GM23338 (cell line): ENCODE data around the gene MYO1E. TPM values are rescaled to one million over a fixed set of nuclear protein-coding genes. Genes with fewer than 3 reads are reported as not detected.
"Not testable (repeated sequence)": the region's sequence is repeated elsewhere in the genome, so short reads cannot be mapped to it uniquely, and the experiment has no call there.

Experiments used
- ATAC-seq: fragments of 200-7000 bp; cut with Tn5 transposase; 3 replicates; pipeline ENCODE4 v1.9.1; 2020
- DNase-seq: peaks from one replicate; pipeline ENCODE4 v3.0.0-alpha.2; 2015; ENCODE audit warnings: low spot score
- H2AFZ ChIP-seq: fragments of 200-600 bp; sonication (generic); 2 replicates; pipeline ENCODE4 v1.8.0; 2016; ENCODE audit warnings: antibody characterized with exemption, mild to moderate bottlenecking, moderate library complexity
- H3F3A ChIP-seq: fragments of 200-600 bp; sonication (generic); replicated peaks from 2 replicates; pipeline ENCODE4 v1.8.0; 2017; ENCODE audit warnings: antibody characterized with exemption, mixed run types, low read depth
- H3K27ac ChIP-seq: fragments of 200-600 bp; sonication (generic); 2 replicates; pipeline ENCODE4 v1.6.1; 2016; ENCODE audit warnings: low read depth
- H3K27me3 ChIP-seq: fragments of 200-600 bp; sonication (generic); 2 replicates; pipeline ENCODE4 v1.8.0; 2016; ENCODE audit warnings: mild to moderate bottlenecking, mixed run types, moderate library complexity; ENCODE audit not compliant: insufficient read depth
- H3K36me3 ChIP-seq: fragments of 200-600 bp; sonication (generic); 2 replicates; pipeline ENCODE4 v1.8.0; 2016; ENCODE audit warnings: mild to moderate bottlenecking; ENCODE audit not compliant: insufficient read depth
- H3K4me1 ChIP-seq: fragments of 200-600 bp; sonication (generic); 2 replicates; pipeline ENCODE4 v1.8.0; 2016; ENCODE audit warnings: mild to moderate bottlenecking, moderate library complexity; ENCODE audit not compliant: insufficient read depth
- H3K4me2 ChIP-seq: fragments of 200-600 bp; sonication (generic); 2 replicates; pipeline ENCODE4 v1.7.1; 2017; ENCODE audit warnings: mixed run types
- H3K4me3 ChIP-seq: fragments of 200-600 bp; sonication (generic); 2 replicates; pipeline ENCODE4 v1.6.1; 2016; ENCODE audit warnings: mixed run types
- H3K79me2 ChIP-seq: fragments of 200-600 bp; sonication (generic); replicated peaks from 2 replicates; pipeline ENCODE4 v1.8.0; 2017; ENCODE audit warnings: mild to moderate bottlenecking; ENCODE audit not compliant: insufficient read depth
- H3K9me2 ChIP-seq: fragments of 200-600 bp; sonication (generic); 2 replicates; pipeline ENCODE4 v1.8.0; 2017; ENCODE audit not compliant: insufficient read depth
- H4K20me1 ChIP-seq: fragments of 200-600 bp; sonication (generic); replicated peaks from 2 replicates; pipeline ENCODE4 v1.8.0; 2017; ENCODE audit warnings: mild to moderate bottlenecking; ENCODE audit not compliant: insufficient read depth
- H3K27ac Mint-ChIP-seq: 2 replicates; pipeline ENCODE4 v1.8.0; 2020; ENCODE audit warnings: inconsistent platforms, mild to moderate bottlenecking, moderate library complexity, mixed read lengths
- H3K27me3 Mint-ChIP-seq: 3 replicates; pipeline ENCODE4 v1.8.0; 2022; ENCODE audit warnings: low read depth, mild to moderate bottlenecking, moderate library complexity, mixed read lengths, inconsistent platforms; ENCODE audit not compliant: insufficient read depth, poor library complexity
- H3K36me3 Mint-ChIP-seq: 3 replicates; pipeline ENCODE4 v1.8.0; 2021; ENCODE audit warnings: low read depth, mild to moderate bottlenecking, inconsistent platforms, moderate library complexity, mixed read lengths
- H3K4me1 Mint-ChIP-seq: 3 replicates; pipeline ENCODE4 v1.8.0; 2020; ENCODE audit warnings: mild to moderate bottlenecking, inconsistent platforms, mixed read lengths
- H3K4me3 Mint-ChIP-seq: 3 replicates; pipeline ENCODE4 v1.8.0; 2021; ENCODE audit warnings: moderate library complexity, mild to moderate bottlenecking, inconsistent platforms, mixed read lengths
- H3K9me3 Mint-ChIP-seq: 3 replicates; pipeline ENCODE4 v1.8.0; 2020; ENCODE audit warnings: moderate library complexity, mild to moderate bottlenecking, inconsistent platforms, mixed read lengths
- CTCF ChIP-seq, 2 experiments: fragments of 200-600 bp in 1 of 2; sonication (generic) in 1 of 2; conservative IDR thresholded peaks; 2 replicates each; pipeline versions ENCODE4 v1.5.1 to v1.6.1; 2016 to 2017; ENCODE audit warnings: antibody characterized with exemption in 2 of 2, low read depth in 2 of 2, mild to moderate bottlenecking in 2 of 2, moderate library complexity in 1 of 2
- ETS1 ChIP-seq: IDR thresholded peaks from 2 replicates; pipeline ENCODE4 v1.6.1; 2016; ENCODE audit warnings: antibody characterized with exemption
- EZH2 ChIP-seq: fragments of 200-600 bp; sonication (generic); IDR thresholded peaks from one replicate; pipeline ENCODE4 v1.8.0; 2017; ENCODE audit warnings: antibody characterized with exemption, mild to moderate bottlenecking, low read depth; ENCODE audit not compliant: unreplicated experiment
- EZH2phosphoT487 ChIP-seq: fragments of 200-600 bp; sonication (generic); IDR thresholded peaks from one replicate; pipeline ENCODE4 v1.8.1; 2018; ENCODE audit warnings: antibody characterized with exemption; ENCODE audit not compliant: unreplicated experiment
- JUNB ChIP-seq: IDR thresholded peaks from one replicate; pipeline ENCODE4 v1.6.1; 2016; ENCODE audit warnings: antibody characterized with exemption; ENCODE audit not compliant: unreplicated experiment
- POLR2AphosphoS5 ChIP-seq: IDR thresholded peaks from 2 replicates; pipeline ENCODE4 v1.6.1; 2016; ENCODE audit warnings: antibody characterized with exemption, low read depth
- polyA plus RNA-seq: library from polyadenylated mRNA; unstranded; fragments of >200 nt; fragmentation: Nextera tagmentation; extraction: Ambion mirVana; gene quantifications from 2 replicates; pipeline ENCODE4 v1.2.1, GENCODE V29; 2016
- total RNA-seq: library from RNA; depleted of rRNA; stranded (reverse); fragments of >200 nt; shearing (Covaris generic); gene quantifications from 2 replicates; pipeline ENCODE4 v1.2.3, GENCODE V29; 2014
- TF ChIP-seq, protein P1 (sequence below): IDR thresholded peaks from one replicate; pipeline ENCODE4 v1.6.1; 2018; ENCODE audit warnings: antibody characterized with exemption; ENCODE audit not compliant: unreplicated experiment

MYO1E gene
- total and polyA plus RNA-seq, 2 experiments from 2014 or later: 68.3 to 131 TPM

DNA sequence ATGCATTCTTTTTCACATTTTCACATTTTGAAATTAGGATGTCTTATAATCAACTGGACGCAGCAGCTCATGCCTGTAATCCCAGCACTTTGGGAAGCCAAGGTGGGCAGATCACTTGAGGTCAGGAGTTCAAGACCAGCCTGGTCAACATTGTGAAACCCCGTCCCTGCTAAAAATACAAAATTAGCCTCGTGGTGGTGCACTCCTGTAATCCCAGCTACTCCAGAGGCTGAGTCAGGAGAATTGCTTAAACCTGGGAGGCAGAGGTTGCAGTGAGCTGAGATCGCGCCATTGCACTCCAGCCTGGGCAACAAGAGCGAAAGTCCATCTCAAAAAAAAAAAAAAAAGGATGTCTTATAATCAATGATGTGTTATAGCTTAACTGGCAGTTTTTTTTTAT, 92.4 kb downstream of the MYO1E start:
- H3K36me3 Mint-ChIP-seq, DNase-seq, H2AFZ ChIP-seq, ATAC-seq, H4K20me1 ChIP-seq, H3K4me2 ChIP-seq, H3K36me3 ChIP-seq, H3K27ac ChIP-seq, H3K4me3 ChIP-seq, H3K27ac Mint-ChIP-seq, H3K4me3 Mint-ChIP-seq, H3F3A ChIP-seq, H3K27me3 ChIP-seq, H3K9me2 ChIP-seq, H3K9me3 Mint-ChIP-seq: not testable (repeated sequence)
- H3K4me1 Mint-ChIP-seq: peaks cover 16% of the 10 kb centered on the region; the same call in 2 of the 3 replicates
- 0 out of 4 replicates have a peak, but pooled peaks of 1 of the 2 experiments have one; percentile 9 for TF ChIP-seq CTCF (conservative IDR thresholded peaks at IDR 0.05; ENCODE audit: low read depth in 2 of 2)
- Histone ChIP-seq H3K79me2 (peaks cover 61% of the 10 kb centered on the region), H3K4me1 (peaks cover 16% of the 10 kb centered on the region)
- peaks cover 12% of the 10 kb centered on the region for H3K27me3 Mint-ChIP-seq

DNA sequence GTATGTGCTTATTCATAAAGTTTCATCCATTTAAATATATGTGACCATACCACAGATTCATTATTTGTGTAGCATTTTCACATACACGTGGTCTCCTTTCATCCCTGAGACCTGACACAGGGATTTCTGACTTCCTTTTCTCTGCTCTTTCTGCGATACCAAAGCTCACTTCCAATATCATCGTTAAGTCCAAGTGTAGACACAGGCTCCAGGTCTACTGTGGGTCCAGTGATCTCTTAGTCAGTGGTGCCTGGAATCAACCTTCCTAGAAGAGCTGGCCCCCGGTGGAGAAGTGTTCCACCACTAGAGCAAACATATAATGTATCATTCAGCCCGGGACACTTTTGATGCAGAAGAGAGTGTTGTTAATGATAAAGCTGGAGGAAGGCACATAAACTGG, 93.6 kb downstream of the MYO1E start:
- DNase-seq (no peak), ATAC-seq (no peak)
- Histone ChIP-seq H3K9me2 (no peaks in the 10 kb centered on the region), H3K4me3 (no peak overlapping the region), H3K36me3 (no peaks in the 10 kb centered on the region), H3K4me2 (no peak overlapping the region), H3K27ac (no peak overlapping the region), H2AFZ (no peak overlapping the region), H3K4me1 (peaks cover 15% of the 10 kb centered on the region), H3F3A (0 out of 2 replicates have a peak, but pooled peaks cover 3% of the 10 kb centered on the region), H3K79me2 (peaks cover 63% of the 10 kb centered on the region), H4K20me1 (peaks cover 6% of the 10 kb centered on the region), H3K27me3 (no peaks in the 10 kb centered on the region)
- Mint-ChIP-seq H3K4me3 (no peak overlapping the region), H3K27ac (no peak overlapping the region; the same call in 1 of the 2 replicates), H3K27me3 (peaks cover 12% of the 10 kb centered on the region), H3K9me3 (no peaks in the 10 kb centered on the region), H3K4me1 (peaks cover 15% of the 10 kb centered on the region; the same call in 2 of the 3 replicates), H3K36me3 (no peaks in the 10 kb centered on the region)
- TF ChIP-seq POLR2AphosphoS5: no peak
- TF ChIP-seq CTCF (conservative IDR thresholded peaks at IDR 0.05; ENCODE audit: low read depth in 2 of 2): no peak
- no peak for TF ChIP-seq ETS1
- no peak for TF ChIP-seq EZH2
- TF ChIP-seq, protein P1, sequence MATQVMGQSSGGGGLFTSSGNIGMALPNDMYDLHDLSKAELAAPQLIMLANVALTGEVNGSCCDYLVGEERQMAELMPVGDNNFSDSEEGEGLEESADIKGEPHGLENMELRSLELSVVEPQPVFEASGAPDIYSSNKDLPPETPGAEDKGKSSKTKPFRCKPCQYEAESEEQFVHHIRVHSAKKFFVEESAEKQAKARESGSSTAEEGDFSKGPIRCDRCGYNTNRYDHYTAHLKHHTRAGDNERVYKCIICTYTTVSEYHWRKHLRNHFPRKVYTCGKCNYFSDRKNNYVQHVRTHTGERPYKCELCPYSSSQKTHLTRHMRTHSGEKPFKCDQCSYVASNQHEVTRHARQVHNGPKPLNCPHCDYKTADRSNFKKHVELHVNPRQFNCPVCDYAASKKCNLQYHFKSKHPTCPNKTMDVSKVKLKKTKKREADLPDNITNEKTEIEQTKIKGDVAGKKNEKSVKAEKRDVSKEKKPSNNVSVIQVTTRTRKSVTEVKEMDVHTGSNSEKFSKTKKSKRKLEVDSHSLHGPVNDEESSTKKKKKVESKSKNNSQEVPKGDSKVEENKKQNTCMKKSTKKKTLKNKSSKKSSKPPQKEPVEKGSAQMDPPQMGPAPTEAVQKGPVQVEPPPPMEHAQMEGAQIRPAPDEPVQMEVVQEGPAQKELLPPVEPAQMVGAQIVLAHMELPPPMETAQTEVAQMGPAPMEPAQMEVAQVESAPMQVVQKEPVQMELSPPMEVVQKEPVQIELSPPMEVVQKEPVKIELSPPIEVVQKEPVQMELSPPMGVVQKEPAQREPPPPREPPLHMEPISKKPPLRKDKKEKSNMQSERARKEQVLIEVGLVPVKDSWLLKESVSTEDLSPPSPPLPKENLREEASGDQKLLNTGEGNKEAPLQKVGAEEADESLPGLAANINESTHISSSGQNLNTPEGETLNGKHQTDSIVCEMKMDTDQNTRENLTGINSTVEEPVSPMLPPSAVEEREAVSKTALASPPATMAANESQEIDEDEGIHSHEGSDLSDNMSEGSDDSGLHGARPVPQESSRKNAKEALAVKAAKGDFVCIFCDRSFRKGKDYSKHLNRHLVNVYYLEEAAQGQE: no peak
- TF ChIP-seq EZH2phosphoT487: no peak
- no peak for TF ChIP-seq JUNB
